HG02678 (cell line): ENCODE results near the gene OGA.

Experiments used
- ATAC-seq: cut with Tn5 transposase; IDR thresholded peaks from one replicate; pipeline ENCODE4 v1.9.1; 2021; ENCODE audit warnings: mild to moderate bottlenecking, moderate library complexity; ENCODE audit not compliant: unreplicated experiment

Gene OGA

DNA sequence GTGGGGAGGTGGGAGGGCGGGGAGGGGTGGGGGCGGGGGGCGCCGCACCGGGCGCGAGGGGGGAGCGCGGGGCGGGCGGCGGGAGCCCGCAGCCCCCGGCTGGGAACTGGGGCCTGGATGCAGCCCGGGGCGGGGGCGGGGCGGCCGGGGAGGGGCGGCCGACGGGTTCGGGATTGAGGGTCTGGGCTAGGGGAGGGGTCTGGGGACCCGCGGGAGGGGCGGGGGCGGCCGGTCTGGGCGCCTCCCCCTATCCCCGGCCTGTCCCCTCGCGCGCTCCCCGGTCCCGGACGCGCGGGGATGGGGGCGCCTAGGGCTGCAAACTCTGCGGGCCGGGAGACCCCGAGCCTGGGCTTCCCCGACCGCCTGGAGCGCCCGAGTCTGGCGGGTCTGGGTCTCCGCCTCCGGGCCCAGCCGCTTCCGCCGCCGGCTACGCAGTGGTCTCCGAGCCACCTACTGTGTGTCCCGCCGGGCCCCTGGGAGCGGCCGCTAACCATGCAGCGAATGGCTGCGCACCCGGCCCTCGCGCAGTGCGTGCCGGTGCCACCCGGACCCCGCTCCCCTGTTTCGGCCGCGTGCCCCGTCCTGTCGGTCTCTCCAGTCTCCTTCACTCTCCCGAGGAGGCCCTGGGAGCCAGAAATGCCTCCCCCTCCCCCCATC lies 42.0 kb downstream of the OGA start:
- ATAC-seq, result no peak

DNA sequence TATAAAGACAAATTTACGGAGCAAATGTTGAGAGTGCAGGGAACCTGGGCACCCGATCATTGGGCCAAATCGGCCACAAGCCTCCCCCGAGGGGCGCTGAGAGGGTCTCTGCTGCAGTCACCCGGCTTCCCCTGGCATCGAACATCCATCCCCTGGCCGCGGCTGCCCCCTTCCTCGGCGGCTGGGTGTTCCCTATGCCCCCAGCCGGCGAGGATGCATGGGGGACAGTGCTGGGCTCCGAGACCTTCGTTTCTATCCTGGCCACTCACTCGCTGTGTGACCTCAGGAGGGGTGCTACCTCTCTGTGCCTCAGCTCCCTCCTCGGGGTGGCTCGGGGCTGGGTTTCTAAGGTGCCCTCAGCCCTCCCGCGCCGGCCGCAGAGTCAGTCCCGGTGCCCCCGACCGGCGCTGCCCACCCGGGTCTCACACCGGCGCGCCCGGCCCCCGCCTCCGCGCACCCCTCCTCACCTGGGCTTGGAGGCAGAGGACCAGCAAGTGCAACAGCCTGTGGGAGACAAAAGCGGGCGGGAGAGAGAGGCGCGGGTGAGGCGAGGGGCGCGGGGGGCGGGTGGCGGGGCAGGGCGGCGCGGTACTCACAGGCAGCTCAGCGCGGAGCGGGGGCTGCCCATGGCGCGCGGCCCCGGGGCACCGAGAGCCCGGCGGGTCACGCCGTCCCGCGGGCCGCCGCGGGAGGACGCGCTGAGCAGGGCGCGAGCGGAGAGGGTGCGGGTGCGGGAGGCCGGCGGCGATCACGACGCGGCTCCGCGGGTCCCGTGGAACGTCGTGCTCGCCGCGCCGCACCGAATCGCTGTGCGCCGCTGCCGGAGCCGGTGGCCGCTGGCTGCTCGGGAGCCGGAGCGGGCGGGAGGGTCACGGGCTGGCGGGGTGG lies 42.7 kb downstream of the OGA start, which contains the start of gene FGF8:
TSS of gene FGF8 (minus strand) at position 842 of the 888 bp plus-strand sequence. CDS start at position 628, 214 bp downstream.
- no peak for ATAC-seq

DNA sequence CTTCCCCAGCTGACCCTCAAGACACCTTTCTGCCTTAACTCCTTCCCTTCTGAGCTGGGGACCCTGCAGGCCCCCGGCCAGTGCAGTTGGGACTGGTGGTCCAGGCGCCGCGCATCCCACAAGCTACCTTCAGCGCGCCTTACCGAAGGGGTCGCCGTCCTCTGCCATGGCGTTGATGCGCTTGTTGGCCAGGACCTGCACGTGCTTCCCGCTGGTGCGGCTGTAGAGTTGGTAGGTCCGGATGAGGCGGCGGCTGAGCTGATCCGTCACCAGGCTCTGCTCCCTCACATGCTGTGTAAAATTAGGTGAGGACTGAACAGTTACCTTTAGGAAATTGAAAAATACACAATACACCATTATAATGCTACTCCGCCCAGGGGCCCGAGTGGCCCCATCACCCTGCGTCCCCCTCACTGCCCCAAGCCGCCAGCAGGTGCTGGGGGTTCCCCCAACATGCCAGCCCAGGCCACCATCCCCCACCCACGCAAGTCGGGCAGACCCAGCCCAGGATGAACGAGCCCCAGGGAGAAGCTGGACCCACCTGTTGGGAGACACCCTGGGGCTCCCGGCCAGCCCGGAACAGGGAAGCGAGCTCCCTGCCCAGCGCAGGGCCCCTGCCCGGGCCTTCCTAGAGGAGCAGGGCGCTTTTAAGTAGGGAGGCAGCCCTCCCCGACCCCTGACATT lies 43.5 kb downstream of the OGA start:
- no peak for ATAC-seq

DNA sequence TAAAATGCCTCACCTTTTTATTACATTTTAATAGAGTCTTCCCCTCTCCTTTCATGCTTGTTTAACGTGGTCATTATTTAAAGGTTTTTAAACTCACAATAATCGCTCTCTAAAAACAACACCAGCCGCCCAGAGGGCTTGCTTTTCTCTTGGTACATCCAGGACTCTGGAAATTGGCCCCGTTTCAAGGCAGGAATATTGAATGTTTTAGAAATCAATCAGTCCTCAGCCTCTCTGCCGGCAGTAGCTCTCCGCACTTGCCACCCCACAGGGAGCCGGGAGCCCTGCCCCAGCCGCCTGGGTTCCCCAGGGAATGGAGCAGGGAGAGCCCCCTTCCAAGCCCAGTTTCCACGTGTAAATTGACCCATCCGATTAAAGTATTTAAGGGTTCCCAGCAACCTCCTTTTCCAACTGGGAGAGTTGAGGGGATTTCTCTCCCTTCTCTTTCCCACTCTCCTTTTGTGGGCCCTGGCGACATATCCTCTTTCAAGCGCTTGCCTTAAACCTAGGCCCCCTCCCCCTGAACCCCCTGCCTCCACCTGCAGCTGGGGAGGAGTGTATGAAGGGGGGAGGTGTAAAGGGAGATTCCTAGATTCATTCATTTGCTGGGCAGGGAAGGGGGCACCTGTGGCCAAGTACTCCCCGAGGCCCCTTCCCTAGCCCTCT lies 44.2 kb downstream of the OGA start:
- no peak for ATAC-seq

DNA sequence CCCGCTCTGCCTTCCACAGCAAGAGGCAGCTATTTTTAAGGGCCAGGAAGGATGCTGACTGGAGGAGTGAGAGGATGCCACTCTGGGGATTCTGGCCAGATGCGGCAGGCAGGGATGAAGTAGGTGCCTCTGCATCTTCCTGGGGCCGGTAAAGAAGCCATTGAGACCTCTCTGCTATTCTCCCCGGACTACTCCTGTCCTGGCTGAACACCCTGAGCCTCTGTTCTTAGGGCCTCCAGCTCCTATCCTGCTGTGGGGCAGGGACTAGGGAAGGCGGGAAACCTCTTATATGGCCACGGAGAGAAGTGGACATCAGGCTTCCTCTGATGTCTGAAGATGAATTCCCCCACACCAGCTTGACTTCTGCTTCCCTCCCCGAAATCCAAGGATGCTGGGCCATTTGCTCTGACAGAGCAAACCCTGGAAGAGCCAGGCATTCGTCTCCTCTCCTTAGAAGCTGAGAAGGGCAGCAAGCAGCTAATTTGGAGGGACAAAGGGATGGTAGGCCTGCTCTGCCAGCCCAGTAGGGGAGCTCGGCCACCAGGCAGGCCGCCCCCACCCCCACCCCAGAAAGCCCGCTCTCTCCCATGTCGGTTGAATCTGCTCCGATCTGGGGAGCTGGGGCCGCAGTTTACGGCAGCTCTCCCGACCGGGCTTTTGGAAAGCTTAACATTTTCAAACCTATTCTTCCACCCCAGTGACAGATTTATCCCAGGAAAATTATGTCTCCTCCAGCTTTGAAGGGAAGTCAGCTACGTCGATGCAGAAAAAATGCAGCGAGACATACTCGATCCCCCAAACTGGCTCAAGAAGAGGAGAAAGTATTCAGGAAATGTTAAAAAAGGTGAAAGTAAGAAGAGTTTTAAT lies 45.1 kb downstream of the OGA start:
- ATAC-seq, result no peak

DNA sequence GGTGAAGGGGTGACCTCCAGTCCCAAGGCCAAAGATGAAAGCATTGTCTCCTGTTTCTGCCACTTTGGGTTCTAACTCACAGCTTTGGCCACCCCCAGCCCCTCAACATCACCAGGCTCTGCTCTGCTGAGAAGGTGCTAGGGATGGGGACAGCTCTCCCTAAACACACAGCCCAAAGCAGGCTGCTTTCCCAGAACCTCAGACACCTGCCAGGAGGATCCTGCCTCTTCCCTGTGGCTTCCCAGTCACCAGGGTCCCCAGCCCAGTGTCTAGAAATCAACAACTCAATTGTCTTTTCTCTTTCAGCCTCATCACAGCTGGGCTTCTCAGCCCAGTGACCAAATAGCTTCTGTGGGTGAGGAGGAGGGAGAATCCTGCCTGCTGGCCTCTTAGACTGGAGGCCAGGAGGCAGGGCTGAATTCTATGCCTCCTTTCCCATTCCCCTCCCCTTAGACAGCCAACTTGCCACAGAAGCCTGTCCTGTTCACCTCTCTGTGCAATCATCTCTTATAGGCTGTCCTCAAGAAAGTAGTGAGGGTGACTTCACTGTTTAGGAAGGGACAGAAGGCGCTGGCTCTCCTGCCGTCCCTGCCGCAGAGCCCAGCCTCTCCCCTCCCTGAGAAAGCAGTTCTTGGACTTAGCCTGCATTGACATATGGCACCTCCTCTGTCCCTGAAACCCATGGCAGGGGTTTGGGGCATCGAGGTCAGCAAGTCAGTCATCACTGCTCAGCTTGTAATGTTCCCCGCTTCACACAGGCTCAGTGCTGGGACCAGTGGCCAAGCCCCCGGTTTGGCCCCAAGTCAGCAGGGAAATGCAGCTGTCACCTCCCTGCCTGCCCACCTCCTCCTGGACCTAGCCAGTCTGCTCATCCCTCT lies 46.0 kb downstream of the OGA start:
- no peak for ATAC-seq

DNA sequence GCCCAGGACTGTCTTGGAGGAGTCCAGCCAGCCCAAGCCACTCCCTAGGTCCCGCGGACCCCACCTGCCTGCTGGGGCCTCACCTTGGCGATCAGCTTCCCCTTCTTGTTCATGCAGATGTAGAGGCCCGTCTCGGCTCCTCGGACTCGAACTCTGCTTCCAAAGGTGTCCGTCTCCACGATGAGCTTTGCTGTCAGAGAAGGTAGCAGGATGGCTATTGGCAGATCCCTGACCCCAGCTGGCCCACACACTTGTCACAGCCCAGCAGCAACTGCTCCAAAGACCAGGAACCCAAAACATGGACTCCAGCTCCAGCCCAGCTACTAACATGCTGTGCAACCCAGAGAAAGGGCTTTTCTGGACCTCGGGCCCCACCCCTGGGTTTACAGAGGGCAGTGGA lies 46.9 kb downstream of the OGA start:
- ATAC-seq, result no peak

DNA sequence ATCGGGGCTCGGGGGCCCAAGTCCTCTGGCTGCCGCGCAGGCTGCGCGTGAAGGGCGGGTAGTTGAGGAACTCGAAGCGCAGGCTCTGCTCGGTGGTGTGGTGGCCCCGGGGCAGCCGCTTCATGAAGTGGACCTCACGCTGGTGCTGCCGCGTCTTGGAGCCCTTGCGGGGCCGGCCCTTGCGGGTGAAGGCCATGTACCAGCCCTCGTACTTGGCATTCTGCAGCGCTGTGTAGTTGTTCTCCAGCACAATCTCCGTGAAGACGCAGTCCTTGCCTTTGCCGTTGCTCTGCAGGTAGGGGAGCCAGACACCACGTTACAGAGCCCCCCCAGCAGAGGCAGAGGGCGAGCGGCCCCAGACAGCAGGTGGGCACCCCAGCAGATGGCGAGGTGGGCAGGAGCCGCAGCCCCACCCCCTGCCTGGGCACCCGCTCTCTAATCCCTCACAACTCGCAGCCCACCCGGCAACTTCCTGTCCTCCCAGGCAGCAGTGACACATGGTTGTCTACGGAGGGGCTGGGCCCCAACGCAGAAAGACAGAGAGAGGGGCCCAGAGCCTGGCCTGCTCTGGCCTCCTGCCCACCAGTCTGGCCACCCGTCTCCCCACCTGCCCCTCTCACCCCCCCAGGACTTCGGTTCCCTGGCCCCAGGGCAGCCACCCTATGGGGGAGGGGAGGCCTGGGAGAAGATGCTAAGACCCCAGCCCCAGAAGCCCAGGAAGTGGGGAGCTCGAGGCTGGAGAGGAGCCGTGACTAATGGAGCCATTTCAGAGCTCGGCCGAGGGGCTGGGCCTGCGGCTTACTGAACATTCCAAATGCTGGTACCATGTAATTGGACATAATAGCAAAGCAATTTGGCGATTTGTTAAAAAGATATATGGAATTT lies 47.7 kb downstream of the OGA start:
- no peak for ATAC-seq

DNA sequence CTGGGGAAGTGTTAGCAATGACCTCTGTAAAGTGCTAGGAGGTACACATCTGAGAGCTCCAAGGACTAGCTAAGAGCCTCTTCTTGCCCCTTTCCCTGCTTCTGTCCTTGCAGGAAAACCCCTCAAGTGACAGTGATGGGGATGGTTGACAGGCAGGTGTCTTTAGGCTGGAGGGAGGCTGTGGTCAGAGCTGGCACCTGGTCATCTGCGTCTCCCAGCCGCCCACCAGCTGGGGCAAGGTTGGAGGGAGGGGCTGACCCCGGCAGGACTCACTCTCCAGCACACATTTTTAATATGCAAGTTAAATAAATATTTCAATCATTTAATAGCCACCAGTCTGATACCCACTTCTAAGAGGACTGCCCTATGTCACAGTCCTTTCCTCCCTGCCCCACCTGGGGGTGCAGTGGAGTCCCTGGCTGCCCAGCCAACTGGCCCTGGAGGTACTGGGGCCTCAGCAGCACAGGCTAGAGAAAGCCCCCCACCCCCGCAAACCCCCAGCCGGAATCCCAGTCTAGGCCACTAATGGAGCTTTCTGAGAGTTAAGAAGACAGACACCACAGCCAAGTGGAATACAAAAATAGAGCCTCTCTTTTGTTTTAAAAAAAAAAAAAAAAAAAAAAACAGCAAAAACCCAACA lies 48.6 kb downstream of the OGA start:
- no peak for ATAC-seq

DNA sequence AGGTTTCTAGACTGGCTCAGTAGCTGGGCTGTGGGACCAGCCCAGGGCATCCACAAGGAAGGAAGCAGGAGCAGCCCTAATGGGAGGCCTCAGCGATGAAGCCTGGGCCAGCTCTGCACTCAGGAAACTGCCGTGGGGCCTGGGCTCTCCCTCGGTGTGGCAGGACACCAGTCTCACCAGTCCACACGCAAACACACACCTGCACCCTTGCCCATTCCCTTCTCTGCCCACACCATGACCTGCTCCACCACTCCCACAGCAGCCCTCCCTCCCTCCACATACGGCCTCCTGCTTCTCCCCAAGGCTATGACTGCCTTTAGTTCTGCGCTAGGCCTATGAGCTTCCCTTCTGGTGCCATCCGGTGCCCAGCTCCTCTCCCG lies 49.5 kb downstream of the OGA start:
- ATAC-seq, result no peak

DNA sequence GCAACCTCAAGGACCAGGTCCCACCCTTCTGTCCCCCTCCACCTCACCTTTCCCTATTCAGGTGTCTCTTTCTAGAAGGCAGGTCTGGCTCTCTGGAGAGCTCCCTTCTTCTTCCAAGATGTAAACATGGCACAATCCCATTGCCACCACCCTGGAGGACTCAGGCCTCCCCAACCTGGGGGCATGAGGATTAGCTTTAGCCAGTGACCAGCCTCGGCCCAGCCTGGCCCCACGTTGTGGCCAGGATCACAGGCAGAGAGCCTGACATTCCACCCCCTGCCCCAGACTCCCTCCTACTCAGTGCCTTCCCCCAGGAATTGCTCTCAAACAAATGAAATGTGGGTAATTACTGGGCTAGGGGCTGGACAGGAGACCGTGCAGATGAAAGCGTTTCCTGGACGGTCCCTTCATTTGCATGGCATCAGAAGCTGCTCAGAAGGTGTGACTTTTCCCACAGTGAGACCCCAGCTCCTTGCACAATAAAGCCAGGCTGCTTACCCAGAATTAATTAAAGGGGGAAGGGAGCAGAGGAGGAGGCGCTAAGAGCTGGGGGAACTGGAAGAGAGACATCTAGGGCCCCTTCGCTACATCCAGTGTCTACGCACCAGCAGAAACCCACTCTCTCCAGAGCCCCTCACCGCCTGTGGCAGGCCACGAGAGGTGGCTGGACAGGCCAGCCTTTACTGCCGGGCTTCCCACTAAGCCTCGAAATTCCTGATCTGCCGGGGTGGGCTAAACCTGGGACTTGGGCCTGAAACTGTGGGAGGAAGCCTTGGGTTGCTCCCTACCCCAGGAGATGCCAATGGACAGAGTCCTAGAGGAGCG lies 50.1 kb downstream of the OGA start:
- ATAC-seq, result no peak

DNA sequence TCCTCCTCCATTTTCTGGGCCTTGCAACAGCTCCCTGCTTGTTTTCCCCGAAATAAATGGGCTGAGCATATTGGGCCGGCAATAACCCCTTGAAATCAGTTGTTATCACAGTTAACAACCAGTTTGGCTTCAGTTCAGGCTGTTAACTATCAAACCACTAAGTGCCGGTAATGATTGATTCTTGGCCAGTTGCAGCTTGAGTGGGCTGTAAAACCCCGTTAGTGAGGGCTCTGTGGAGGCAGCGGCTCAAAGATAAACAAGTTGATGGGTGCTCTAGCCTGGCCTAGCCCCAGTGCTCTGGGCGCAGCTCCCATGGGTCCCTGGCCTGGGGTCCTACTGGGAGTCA lies 50.7 kb downstream of the OGA start:
- no peak for ATAC-seq

DNA sequence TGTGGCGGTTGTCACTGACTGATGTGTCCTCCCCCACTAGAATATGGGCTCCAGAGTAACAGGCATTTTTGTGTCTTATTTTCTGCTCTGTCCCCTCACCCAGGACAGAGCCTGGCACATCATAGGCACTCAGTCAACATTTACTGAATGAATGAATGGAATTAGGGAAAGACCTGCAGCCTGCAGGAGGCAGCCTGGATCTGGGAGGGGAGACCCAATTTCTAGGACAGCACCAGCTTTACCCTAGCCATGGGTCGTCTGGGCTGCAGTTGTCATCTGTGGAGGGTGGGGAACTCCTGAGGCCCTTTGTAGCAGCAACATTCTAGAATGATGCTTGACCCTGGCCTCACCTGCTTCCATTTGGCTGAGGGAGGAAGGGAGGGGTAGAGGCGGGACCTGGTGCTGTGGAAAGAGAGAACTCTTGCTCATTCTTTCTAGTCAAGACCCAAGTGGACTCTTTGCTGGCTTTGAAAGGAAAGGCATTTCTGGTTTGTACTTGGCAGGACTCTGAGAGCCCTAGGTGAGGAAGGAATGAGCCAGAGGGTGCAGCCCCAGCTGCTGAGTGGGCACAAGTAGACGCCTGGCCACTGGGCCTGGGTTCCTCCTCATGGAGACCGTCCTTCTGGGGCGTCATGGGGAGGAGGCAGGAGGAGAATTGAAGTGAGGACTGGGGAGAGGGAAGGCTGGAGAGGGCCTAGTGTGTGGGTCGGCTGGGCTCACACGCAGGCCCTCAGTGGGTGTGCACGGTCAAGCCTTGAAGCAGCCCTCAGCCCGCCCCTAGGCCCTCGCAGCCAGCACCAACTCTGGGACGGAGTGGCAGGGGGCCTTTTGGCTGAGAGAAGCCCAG lies 51.3 kb downstream of the OGA start:
- no peak for ATAC-seq

DNA sequence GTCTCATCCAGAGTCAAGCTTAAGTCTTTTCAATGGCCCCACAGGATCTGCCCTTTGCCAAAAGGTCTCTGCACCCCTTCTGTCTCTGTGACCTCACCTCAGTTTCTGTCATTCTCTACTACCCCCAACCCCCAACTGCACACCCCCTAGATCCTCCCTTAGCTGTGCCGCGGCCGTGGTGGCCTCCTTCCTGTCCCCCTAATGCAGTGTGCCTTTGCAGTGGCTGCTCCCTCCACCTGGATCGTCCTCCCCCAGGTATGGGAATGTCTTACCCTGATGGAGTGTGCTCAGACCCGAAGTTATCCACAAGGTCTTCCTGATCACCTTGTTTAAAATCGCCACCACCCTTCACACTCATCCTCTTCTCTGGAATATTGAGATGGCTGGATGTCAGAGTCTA lies 51.9 kb downstream of the OGA start:
- ATAC-seq, result no peak

DNA sequence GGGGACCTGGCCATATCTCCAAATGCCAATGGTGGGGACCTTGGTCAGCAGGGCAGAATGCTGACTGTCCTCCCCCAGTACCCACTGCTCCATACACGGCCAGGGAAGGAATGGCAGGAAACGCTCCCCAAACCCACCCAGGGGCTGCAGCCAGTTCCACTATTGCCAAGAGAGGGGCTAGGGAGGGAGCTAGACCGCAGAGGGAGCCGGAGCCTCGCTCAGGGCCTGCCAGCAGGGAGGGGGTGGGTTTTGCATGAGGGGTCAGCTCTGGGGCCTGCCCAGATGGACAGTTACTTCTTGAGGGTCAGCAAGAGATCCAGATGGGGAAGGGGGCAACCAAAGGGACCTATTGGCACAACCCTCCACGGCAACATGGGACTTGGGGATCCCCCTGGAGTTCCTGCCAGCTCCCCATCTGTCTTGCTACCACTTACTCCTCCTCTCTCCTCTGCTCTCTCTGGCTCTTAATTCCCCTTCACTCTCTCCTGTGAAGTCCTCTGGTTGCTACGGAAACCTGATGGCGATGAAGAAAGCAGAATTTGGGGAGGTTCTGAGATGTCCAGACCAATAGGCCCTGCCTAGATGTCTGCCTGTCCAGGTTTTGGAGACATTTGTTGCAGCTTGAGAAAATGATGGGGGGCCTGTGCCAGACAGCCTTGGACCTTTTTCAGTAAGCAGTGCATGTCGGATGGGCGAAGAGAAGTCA lies 55.0 kb downstream of the OGA start:
- no peak for ATAC-seq

DNA sequence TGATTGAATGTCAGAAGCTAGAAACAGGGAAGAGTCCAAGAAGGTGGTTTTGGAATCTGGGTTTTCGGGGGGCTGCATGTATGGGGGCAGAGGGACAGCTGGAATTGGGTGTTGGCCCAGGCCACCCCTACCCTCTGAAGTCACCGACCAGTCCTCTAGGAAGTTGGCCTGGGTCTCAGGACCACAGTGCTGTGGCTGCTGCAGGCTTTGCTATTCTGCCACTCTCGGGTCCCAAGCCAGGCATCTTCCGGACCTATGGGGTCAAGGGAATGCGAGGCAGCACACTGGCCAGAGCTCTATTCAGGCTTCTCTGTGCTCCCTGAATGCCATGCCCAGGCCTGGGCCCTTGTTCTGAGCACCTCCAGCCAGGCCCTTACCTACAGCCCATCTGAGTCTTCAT lies 55.5 kb downstream of the OGA start:
- no peak for ATAC-seq
